Tibial artery (tissue), 4 donors: ENCODE results near the gene MAPK1IP1L.

Experiments
- DNase-seq, 2 donors: peaks; one replicate each; pipeline ENCODE4 v3.0.0-alpha.2; 2019
- H3K27ac ChIP-seq, 2 donors: fragments of 200-600 bp; sonication (generic) in 1 of 2; 1 replicate in 1 of 2; 2 replicates in 1 of 2; pipeline ENCODE4 v1.5.1; 2018 to 2019; ENCODE audit warnings: mild to moderate bottlenecking in 1 of 2
- H3K27me3 ChIP-seq, 2 donors: fragments of 200-600 bp; sonication (generic) in 1 of 2; one replicate each; pipeline versions ENCODE4 v1.5.1 to v1.6.0; 2016 to 2019
- H3K36me3 ChIP-seq, 3 donors: fragments of 200-600 bp; sonication (generic) in 2 of 3; one replicate each; pipeline ENCODE4 v1.5.1; 2016 to 2019; ENCODE audit warnings: mild to moderate bottlenecking in 2 of 3
- H3K4me1 ChIP-seq, 4 donors: fragments of 200-600 bp; sonication (generic) in 2 of 4; 1 replicate in 3 of 4; 2 replicates in 1 of 4; pipeline ENCODE4 v1.5.1; 2016 to 2019
- H3K4me3 ChIP-seq, 2 donors: fragments of 200-600 bp; sonication (generic) in 1 of 2; 1 replicate in 1 of 2; 2 replicates in 1 of 2; pipeline ENCODE4 v1.5.1; 2018 to 2019; ENCODE audit warnings: mild to moderate bottlenecking in 2 of 2
- H3K9me3 ChIP-seq, 3 donors: fragments of 200-600 bp; sonication (generic) in 1 of 3; one replicate each; pipeline ENCODE4 v1.5.1; 2016 to 2019
- intact Hi-C: fragments of 100-400 bp; cut with DNase I; formaldehyde crosslinking; loops from one replicate; pipeline ENCODE4 v1.15.0; 2023; ENCODE audit warnings: low total_unique reads
- TF ChIP-seq, protein P1 (sequence below), 2 experiments: fragments of 200-600 bp in 1 of 2; fragments of 450-650 bp in 1 of 2; IDR thresholded peaks; one replicate each; pipeline ENCODE4 v1.5.1; 2017 to 2019; ENCODE audit warnings: antibody characterized with exemption in 2 of 2, mild to moderate bottlenecking in 1 of 2, moderate library complexity in 1 of 2

The MAPK1IP1L gene

GRCh38 chr14:55088356-55088755 lies 36.9 kb downstream of the MAPK1IP1L start:
- Histone ChIP-seq H3K36me3 (no peaks in the 10 kb centered on the region), H3K9me3 (no peaks in the 10 kb centered on the region), H3K27me3 (no peaks in the 10 kb centered on the region), H3K4me3 (no peak overlapping the region), H3K27ac (no peak overlapping the region), H3K4me1 (peaks cover 0 to 6% (median 0%) of the 10 kb centered on the region in 4 donors)
- TF ChIP-seq, protein P1, sequence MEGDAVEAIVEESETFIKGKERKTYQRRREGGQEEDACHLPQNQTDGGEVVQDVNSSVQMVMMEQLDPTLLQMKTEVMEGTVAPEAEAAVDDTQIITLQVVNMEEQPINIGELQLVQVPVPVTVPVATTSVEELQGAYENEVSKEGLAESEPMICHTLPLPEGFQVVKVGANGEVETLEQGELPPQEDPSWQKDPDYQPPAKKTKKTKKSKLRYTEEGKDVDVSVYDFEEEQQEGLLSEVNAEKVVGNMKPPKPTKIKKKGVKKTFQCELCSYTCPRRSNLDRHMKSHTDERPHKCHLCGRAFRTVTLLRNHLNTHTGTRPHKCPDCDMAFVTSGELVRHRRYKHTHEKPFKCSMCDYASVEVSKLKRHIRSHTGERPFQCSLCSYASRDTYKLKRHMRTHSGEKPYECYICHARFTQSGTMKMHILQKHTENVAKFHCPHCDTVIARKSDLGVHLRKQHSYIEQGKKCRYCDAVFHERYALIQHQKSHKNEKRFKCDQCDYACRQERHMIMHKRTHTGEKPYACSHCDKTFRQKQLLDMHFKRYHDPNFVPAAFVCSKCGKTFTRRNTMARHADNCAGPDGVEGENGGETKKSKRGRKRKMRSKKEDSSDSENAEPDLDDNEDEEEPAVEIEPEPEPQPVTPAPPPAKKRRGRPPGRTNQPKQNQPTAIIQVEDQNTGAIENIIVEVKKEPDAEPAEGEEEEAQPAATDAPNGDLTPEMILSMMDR (IDR thresholded peaks at IDR 0.05) = no peak
- no peak for DNase-seq
- intact Hi-C loops = no loop called here

- TF ChIP-seq, protein P1 (IDR thresholded peaks at IDR 0.05) = no peak
- no peak for DNase-seq
- intact Hi-C loops = loop anchor here (5.0 kb wide), 1 partner anchor 40 kb away; no protein-coding TSS in a partner anchor
- no peaks in the 10 kb centered on the region for H3K9me3 ChIP-seq
- H3K27me3 ChIP-seq = no peaks in the 10 kb centered on the region
- no peak overlapping the region for H3K4me3 ChIP-seq
- no peaks in the 10 kb centered on the region for H3K36me3 ChIP-seq
- no peak overlapping the region for H3K27ac ChIP-seq
- peaks cover 0 to 6% (median 0%) of the 10 kb centered on the region in 4 donors for H3K4me1 ChIP-seq
Measured at GRCh38 chr14:55092341-55092740, 40.9 kb downstream of the MAPK1IP1L start.

DNA sequence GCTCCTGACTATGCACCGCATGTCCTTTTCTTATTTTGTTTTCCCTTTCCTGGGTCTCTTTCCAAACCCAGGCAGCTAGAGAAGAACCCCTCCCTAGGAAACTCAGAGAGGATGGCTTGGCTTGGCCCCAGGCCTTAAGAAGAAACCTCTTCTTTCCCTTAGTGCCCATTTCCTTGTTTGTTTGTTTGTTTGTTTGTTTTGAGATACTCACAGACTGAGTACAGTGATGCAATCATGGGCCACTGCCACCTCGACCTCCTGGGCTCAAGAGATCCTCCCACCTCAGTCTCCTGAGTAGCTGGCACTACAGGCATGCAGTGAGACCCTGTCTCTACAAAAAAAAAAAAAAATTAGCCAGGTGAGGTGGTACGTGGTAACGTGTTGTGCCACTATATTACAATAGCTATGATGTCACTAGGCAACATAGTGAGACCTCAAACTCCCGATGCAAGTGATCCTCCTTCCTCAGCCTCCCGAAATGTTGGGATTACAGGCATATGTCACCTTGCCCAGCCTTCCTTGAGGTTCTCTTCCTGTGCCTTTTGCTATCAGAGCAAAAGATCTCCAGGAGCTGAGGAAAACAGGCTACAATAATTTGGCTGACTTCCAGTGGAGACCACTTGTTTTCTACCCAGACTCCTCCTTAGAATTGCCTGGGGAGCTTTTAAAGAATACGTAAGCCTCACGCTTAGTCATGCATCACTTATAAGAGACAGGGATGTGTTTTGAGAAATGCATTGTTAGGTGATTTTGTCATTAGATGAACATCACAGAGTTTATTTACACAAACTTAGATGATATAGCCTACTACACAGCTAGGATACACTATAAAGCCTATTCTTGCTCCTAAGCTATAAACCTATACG lies 43.1 kb downstream of the MAPK1IP1L start:
- Histone ChIP-seq H3K9me3 (no peaks in the 10 kb centered on the region), H3K36me3 (no peaks in the 10 kb centered on the region), H3K27me3 (no peaks in the 10 kb centered on the region), H3K4me3 (no peak overlapping the region), H3K4me1 (peaks cover 0 to 10% (median 6%) of the 10 kb centered on the region in 4 donors), H3K27ac (no peak overlapping the region)
- no peak for DNase-seq
- TF ChIP-seq, protein P1 (IDR thresholded peaks at IDR 0.05) = no peak
- intact Hi-C loops = loop anchor here (5.0 kb wide), 1 partner anchor 38 kb away; no protein-coding TSS in a partner anchor

DNA sequence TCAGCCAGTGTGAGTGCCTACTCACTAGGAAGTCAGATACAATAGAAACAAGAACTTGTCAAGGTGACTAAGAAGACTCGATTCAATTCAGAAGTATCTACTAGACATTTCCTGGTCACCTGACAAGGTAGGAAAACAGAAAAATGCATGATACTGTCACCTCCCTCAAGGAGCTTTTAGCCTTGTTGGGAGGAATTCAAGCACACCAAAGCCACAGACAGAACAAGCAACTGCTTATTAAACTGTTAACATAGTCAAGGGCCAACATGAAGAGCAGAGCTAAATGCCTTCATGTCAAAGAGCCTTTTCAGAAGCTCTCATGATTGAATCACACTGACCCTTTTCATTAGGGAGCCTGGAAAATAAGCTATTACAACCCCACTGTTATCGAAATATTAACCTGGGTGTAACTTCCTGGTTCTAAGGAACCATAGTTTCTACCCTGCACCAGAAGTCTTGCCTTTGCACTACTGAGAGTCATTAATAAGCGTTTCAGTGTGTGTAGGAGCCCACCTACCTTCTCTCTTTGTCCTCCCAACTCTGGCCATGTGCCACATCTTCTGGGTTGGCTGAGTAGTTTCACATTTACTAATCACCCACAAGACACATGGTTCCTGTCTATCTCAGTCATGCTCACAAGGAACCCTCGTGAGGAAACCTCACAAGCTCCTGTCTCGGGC lies 46.6 kb downstream of the MAPK1IP1L start:
- Histone ChIP-seq H3K4me1 (peaks cover 0 to 38% (median 30%) of the 10 kb centered on the region in 4 donors), H3K27me3 (no peaks in the 10 kb centered on the region), H3K36me3 (no peaks in the 10 kb centered on the region), H3K27ac (no peak overlapping the region), H3K9me3 (no peaks in the 10 kb centered on the region), H3K4me3 (no peak overlapping the region)
- TF ChIP-seq, protein P1 (IDR thresholded peaks at IDR 0.05) = no peak
- intact Hi-C loops = no loop called here
- peak in 1 of 2 donors; percentile 65 for DNase-seq

- intact Hi-C loops = no loop called here
- DNase-seq = no peak
- Histone ChIP-seq H3K36me3 (no peaks in the 10 kb centered on the region), H3K4me3 (no peak overlapping the region), H3K27ac (peak overlapping the region; percentile 42 to 72), H3K9me3 (no peaks in the 10 kb centered on the region), H3K27me3 (no peaks in the 10 kb centered on the region), H3K4me1 (peaks cover 0 to 43% (median 35%) of the 10 kb centered on the region in 4 donors)
- TF ChIP-seq, protein P1 (IDR thresholded peaks at IDR 0.05) = no peak
Measured at GRCh38 chr14:55098561-55098898, 47.1 kb downstream of the MAPK1IP1L start.
